Neuronal stem cell (in vitro differentiated cells): ENCODE data around the gene LEMD3.

Experiments
- DNase-seq: peaks from one replicate; pipeline ENCODE4 v3.0.0-alpha.2; 2013; ENCODE audit warnings: low spot score
- H2AFZ ChIP-seq: one replicate; pipeline ENCODE4 v1.6.1; 2013; ENCODE audit warnings: mild to moderate bottlenecking, low read length, inconsistent platforms
- H2AK5ac ChIP-seq: 2 replicates; pipeline ENCODE4 v1.6.1; 2013; ENCODE audit warnings: low read depth, mild to moderate bottlenecking, inconsistent platforms, low read length, moderate library complexity, mixed read lengths
- H2BK120ac ChIP-seq: 2 replicates; pipeline ENCODE4 v1.6.1; 2013; ENCODE audit warnings: low read depth, mild to moderate bottlenecking, inconsistent platforms, low read length, moderate library complexity, mixed read lengths
- H2BK12ac ChIP-seq: one replicate; pipeline ENCODE4 v1.6.1; 2013; ENCODE audit warnings: low read length, inconsistent platforms
- H2BK15ac ChIP-seq: 2 replicates; pipeline ENCODE4 v1.6.1; 2013; ENCODE audit warnings: mild to moderate bottlenecking, low read length, inconsistent platforms, mixed read lengths
- H2BK5ac ChIP-seq: one replicate; pipeline ENCODE4 v1.6.1; 2013; ENCODE audit warnings: inconsistent platforms, mild to moderate bottlenecking, low read length, moderate library complexity
- H3K14ac ChIP-seq: one replicate; pipeline ENCODE4 v1.6.1; 2013; ENCODE audit warnings: low read length, inconsistent platforms
- H3K18ac ChIP-seq: 2 replicates; pipeline ENCODE4 v1.6.1; 2013; ENCODE audit warnings: low read length, inconsistent platforms
- H3K23ac ChIP-seq: 2 replicates; pipeline ENCODE4 v1.6.1; 2013; ENCODE audit warnings: low read depth, mild to moderate bottlenecking, mixed read lengths, low read length, inconsistent platforms; ENCODE audit not compliant: poor library complexity
- H3K27ac ChIP-seq: replicated peaks from 3 replicates; pipeline ENCODE4 v1.5.1; 2013; ENCODE audit warnings: low read length, inconsistent platforms
- H3K27me3 ChIP-seq, 3 experiments: 2 replicates each; pipeline ENCODE4 v1.6.1; 2013; ENCODE audit warnings: low read length in 3 of 3, mild to moderate bottlenecking in 2 of 3, inconsistent platforms in 1 of 3, low read depth in 1 of 3, mixed read lengths in 1 of 3, moderate library complexity in 1 of 3; ENCODE audit not compliant: control insufficient read depth in 3 of 3, insufficient read depth in 3 of 3
- H3K36me3 ChIP-seq, 2 donors: replicated peaks in 1 of 2; 2 replicates each; pipeline ENCODE4 v1.6.1; 2013; ENCODE audit warnings: low read length in 2 of 2; ENCODE audit not compliant: control insufficient read depth in 2 of 2, insufficient read depth in 2 of 2
- H3K4ac ChIP-seq: 2 replicates; pipeline ENCODE4 v1.6.1; 2013; ENCODE audit warnings: inconsistent platforms, mild to moderate bottlenecking, low read length, moderate library complexity
- H3K4me1 ChIP-seq, 2 donors: 1 replicate in 1 of 2; 2 replicates in 1 of 2; pipeline ENCODE4 v1.6.1; 2013; ENCODE audit warnings: low read length in 2 of 2, low read depth in 1 of 2; ENCODE audit not compliant: control insufficient read depth in 2 of 2, insufficient read depth in 1 of 2
- H3K4me2 ChIP-seq: one replicate; pipeline ENCODE4 v1.6.1; 2013; ENCODE audit warnings: mild to moderate bottlenecking, low read length, inconsistent platforms; ENCODE audit not compliant: insufficient read depth, poor library complexity, severe bottlenecking
- H3K4me3 ChIP-seq, 2 donors: 2 replicates each; pipeline ENCODE4 v1.5.1; 2013; ENCODE audit warnings: low read length in 2 of 2, mild to moderate bottlenecking in 2 of 2, inconsistent platforms in 1 of 2, moderate library complexity in 1 of 2
- H3K79me1 ChIP-seq: one replicate; pipeline ENCODE4 v1.6.1; 2013; ENCODE audit warnings: low read depth, mild to moderate bottlenecking, inconsistent platforms, low read length, moderate library complexity
- H3K9ac ChIP-seq: one replicate; pipeline ENCODE4 v1.6.1; 2013; ENCODE audit warnings: mild to moderate bottlenecking, low read depth, low read length, inconsistent platforms; ENCODE audit not compliant: poor library complexity
- H3K9me3 ChIP-seq, 2 donors: replicated peaks in 1 of 2; 2 replicates each; pipeline versions ENCODE3 to v1.6.1; 2013; ENCODE audit warnings: low read length in 2 of 2, mild to moderate bottlenecking in 2 of 2, inconsistent platforms in 1 of 2, low read depth in 1 of 2, mixed read lengths in 1 of 2, moderate library complexity in 1 of 2; ENCODE audit not compliant: control insufficient read depth in 2 of 2, insufficient read depth in 1 of 2
- H4K8ac ChIP-seq: one replicate; pipeline ENCODE4 v1.6.1; 2013; ENCODE audit warnings: low read depth, mild to moderate bottlenecking, inconsistent platforms, low read length, moderate library complexity
- H4K91ac ChIP-seq: one replicate; pipeline ENCODE4 v1.6.1; 2013; ENCODE audit warnings: low read length, low read depth, mild to moderate bottlenecking, inconsistent platforms; ENCODE audit not compliant: poor library complexity
- WGBS, 2 donors: extraction: QIAGEN DNeasy Blood & Tissue Kit; methylation state at CpG; one replicate each; pipeline ENCODE4 v1.1.7; 2013; ENCODE audit warnings: missing lambda C conversion rate in 2 of 2, mixed read lengths in 1 of 2; ENCODE audit not compliant: insufficient read length in 2 of 2, insufficient replicate concordance in 1 of 2; ENCODE audit errors: extremely low coverage in 2 of 2; 5-methylcytosine and 5-hydroxymethylcytosine counted together

The LEMD3 gene

GRCh38 chr12:65205886-65206285, 36.5 kb downstream of the LEMD3 start:
- no peak overlapping the region for H2BK120ac ChIP-seq
- no peaks in the 10 kb centered on the region for H3K4me1 ChIP-seq
- no peak overlapping the region for H4K8ac ChIP-seq
- no peak overlapping the region for H2BK12ac ChIP-seq
- H2BK15ac ChIP-seq, result no peak overlapping the region
- no peak overlapping the region for H3K4me2 ChIP-seq
- H3K4me3 ChIP-seq, result no peak overlapping the region
- no peak overlapping the region for H3K18ac ChIP-seq
- no peak overlapping the region for H4K91ac ChIP-seq
- no peaks in the 10 kb centered on the region for H3K79me1 ChIP-seq
- H3K36me3 ChIP-seq, result no peaks in the 10 kb centered on the region
- DNase-seq, result no peak
- no peaks in the 10 kb centered on the region for H3K9me3 ChIP-seq
- H2AFZ ChIP-seq, result no peak overlapping the region
- no peak overlapping the region for H3K14ac ChIP-seq
- H3K27ac ChIP-seq, result no peak overlapping the region
- H3K23ac ChIP-seq, result no peak overlapping the region
- no peak overlapping the region for H3K9ac ChIP-seq
- H2AK5ac ChIP-seq, result no peak overlapping the region
- no peaks in the 10 kb centered on the region for H3K27me3 ChIP-seq
- no peak overlapping the region for H3K4ac ChIP-seq
- no peak overlapping the region for H2BK5ac ChIP-seq

GRCh38 chr12:65208125-65208524, 38.7 kb downstream of the LEMD3 start:
- H4K8ac ChIP-seq, result no peak overlapping the region
- H2AFZ ChIP-seq, result no peak overlapping the region
- no peak overlapping the region for H3K9ac ChIP-seq
- no peaks in the 10 kb centered on the region for H3K27me3 ChIP-seq
- peaks cover 0 to 19% of the 10 kb centered on the region in 2 donors for H3K36me3 ChIP-seq
- H3K4ac ChIP-seq, result no peak overlapping the region
- no peak overlapping the region for H4K91ac ChIP-seq
- no peak overlapping the region for H2AK5ac ChIP-seq
- DNase-seq, result no peak
- no peak overlapping the region for H3K14ac ChIP-seq
- no peak overlapping the region for H2BK120ac ChIP-seq
- H2BK12ac ChIP-seq, result no peak overlapping the region
- H3K23ac ChIP-seq, result no peak overlapping the region
- no peaks in the 10 kb centered on the region for H3K79me1 ChIP-seq
- H3K9me3 ChIP-seq, result no peaks in the 10 kb centered on the region
- H2BK5ac ChIP-seq, result no peak overlapping the region
- no peak overlapping the region for H3K18ac ChIP-seq
- H3K4me2 ChIP-seq, result no peak overlapping the region
- WGBS, 2 donors, result no CpG with 5 or more reads among the region's 2 CpGs
- H2BK15ac ChIP-seq, result no peak overlapping the region
- H3K27ac ChIP-seq, result no peak overlapping the region
- no peaks in the 10 kb centered on the region for H3K4me1 ChIP-seq
- H3K4me3 ChIP-seq, result no peak overlapping the region

GRCh38 chr12:65208964-65209654, 39.7 kb downstream of the LEMD3 start:
- no peak for DNase-seq
- H3K4me3 ChIP-seq, result no peak overlapping the region
- no peaks in the 10 kb centered on the region for H3K9me3 ChIP-seq
- no peaks in the 10 kb centered on the region for H3K4me1 ChIP-seq
- no CpG with 5 or more reads among the region's 3 CpGs for WGBS, 2 donors
- no peak overlapping the region for H2AFZ ChIP-seq
- H3K9ac ChIP-seq, result no peak overlapping the region
- no peak overlapping the region for H2BK5ac ChIP-seq
- no peak overlapping the region for H2BK120ac ChIP-seq
- no peak overlapping the region for H3K14ac ChIP-seq
- no peaks in the 10 kb centered on the region for H3K79me1 ChIP-seq
- H3K23ac ChIP-seq, result no peak overlapping the region
- H2BK12ac ChIP-seq, result no peak overlapping the region
- no peak overlapping the region for H3K27ac ChIP-seq
- H2AK5ac ChIP-seq, result no peak overlapping the region
- no peak overlapping the region for H2BK15ac ChIP-seq
- no peak overlapping the region for H4K91ac ChIP-seq
- no peaks in the 10 kb centered on the region for H3K27me3 ChIP-seq
- H3K4me2 ChIP-seq, result no peak overlapping the region
- H4K8ac ChIP-seq, result no peak overlapping the region
- peaks cover 0 to 28% of the 10 kb centered on the region in 2 donors for H3K36me3 ChIP-seq
- H3K18ac ChIP-seq, result no peak overlapping the region
- no peak overlapping the region for H3K4ac ChIP-seq

GRCh38 chr12:65209655-65210043, 40.3 kb downstream of the LEMD3 start:
- Histone ChIP-seq H4K91ac (no peak overlapping the region), H2BK12ac (no peak overlapping the region), H3K9ac (no peak overlapping the region), H4K8ac (no peak overlapping the region), H3K27me3 (no peaks in the 10 kb centered on the region), H2BK15ac (no peak overlapping the region), H2BK120ac (no peak overlapping the region), H3K14ac (no peak overlapping the region), H3K4me3 (no peak overlapping the region), H3K23ac (no peak overlapping the region), H3K9me3 (no peaks in the 10 kb centered on the region), H3K79me1 (no peaks in the 10 kb centered on the region), H3K4me1 (no peaks in the 10 kb centered on the region), H2AFZ (no peak overlapping the region), H3K18ac (no peak overlapping the region), H2BK5ac (no peak overlapping the region), H3K27ac (no peak overlapping the region), H3K36me3 (peaks cover 0 to 34% of the 10 kb centered on the region in 2 donors), H3K4me2 (no peak overlapping the region), H3K4ac (no peak overlapping the region), H2AK5ac (no peak overlapping the region)
- WGBS, 2 donors, result no CpG with 5 or more reads among the region's 2 CpGs
- no peak for DNase-seq
